Heart left ventricle (tissue), 13 donors: ENCODE results near the gene TTF2.

Experiments used
- POLR2A ChIP-seq, 2 donors: fragments of 450-650 bp; IDR thresholded peaks; one replicate each; pipeline ENCODE4 v1.6.1; 2017; ENCODE audit warnings: antibody characterized with exemption in 2 of 2, mild to moderate bottlenecking in 2 of 2, moderate library complexity in 2 of 2
- TF ChIP-seq, protein P1 (sequence below), 12 donors: fragments of 200-600 bp; sonication (generic) in 4 of 12; IDR thresholded peaks; one replicate each; pipeline versions ENCODE4 v1.5.0 to v1.8.0; 2018 to 2022; ENCODE audit warnings: antibody characterized with exemption in 12 of 12, mild to moderate bottlenecking in 5 of 12
- donor health status: ischemic (EF 13 %, LVEDD 7.1; RV severe dilation, severe dysfunction).
- donor health status: DM: no; HTN: yes; CAD: no.
- donor health status: DM: no; HTN: no; CAD: no.
- donor health status: ischemic (EF 25% LVEDD 6.9; RV normal size, moderate dysfunction).
- donor health status: ischemic (EF 25% LVEDD 5.7; RV mildly dilated, moderate dysfunction).
- donor health status: ischemic (EF 35%, LVEDD 5.7; RV mildly dilated, moderate dysfunction).
- donor health status: nonischemic (EF 11% LVEDD 7.7; RV severe dilation, severe dysfunction).
- donor health status: DM: yes; HTN: yes; CAD: no.
- donor health status: PGD.
- donor health status: ischemic (EF 29% LVEDD 5.4; RV normal size, mild dysfunction).
- donor health status: nonischemic (EF 23%, LVEDD 6.1; RV moderate dilation, normal function).

DNA sequence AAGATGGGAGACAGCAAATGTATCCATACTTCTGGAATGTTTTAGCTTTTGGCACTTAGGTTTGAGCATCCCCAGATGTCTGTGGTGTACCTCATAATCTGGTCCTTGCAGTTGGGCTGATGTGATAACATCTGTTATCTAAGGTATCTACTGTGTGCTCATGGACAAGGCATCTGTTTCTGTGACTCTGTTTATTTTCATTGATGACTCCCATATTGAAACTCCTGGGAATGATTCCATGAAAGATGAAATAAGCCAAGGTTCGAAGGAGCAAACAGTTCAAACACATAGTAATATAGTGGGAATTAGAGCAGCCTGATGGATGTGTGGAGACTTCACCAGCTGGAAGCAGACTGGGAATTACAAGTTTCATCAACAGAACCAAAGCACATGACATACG lies 82.1 kb downstream of the TTF2 start:
- no peak for TF ChIP-seq POLR2A (IDR thresholded peaks at IDR 0.05)
- TF ChIP-seq, protein P1, sequence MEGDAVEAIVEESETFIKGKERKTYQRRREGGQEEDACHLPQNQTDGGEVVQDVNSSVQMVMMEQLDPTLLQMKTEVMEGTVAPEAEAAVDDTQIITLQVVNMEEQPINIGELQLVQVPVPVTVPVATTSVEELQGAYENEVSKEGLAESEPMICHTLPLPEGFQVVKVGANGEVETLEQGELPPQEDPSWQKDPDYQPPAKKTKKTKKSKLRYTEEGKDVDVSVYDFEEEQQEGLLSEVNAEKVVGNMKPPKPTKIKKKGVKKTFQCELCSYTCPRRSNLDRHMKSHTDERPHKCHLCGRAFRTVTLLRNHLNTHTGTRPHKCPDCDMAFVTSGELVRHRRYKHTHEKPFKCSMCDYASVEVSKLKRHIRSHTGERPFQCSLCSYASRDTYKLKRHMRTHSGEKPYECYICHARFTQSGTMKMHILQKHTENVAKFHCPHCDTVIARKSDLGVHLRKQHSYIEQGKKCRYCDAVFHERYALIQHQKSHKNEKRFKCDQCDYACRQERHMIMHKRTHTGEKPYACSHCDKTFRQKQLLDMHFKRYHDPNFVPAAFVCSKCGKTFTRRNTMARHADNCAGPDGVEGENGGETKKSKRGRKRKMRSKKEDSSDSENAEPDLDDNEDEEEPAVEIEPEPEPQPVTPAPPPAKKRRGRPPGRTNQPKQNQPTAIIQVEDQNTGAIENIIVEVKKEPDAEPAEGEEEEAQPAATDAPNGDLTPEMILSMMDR (IDR thresholded peaks at IDR 0.05), result no peak
